ENCODE results near the gene DCAF10. TPM values are rescaled to one million over a fixed set of nuclear protein-coding genes. Genes with fewer than 3 reads are reported as not detected.
"Not testable (repeated sequence)": the region's sequence is repeated elsewhere in the genome, so short reads cannot be mapped to it uniquely, and the experiment has no call there.

Gene DCAF10
- total RNA-seq, 1 experiment from 2014 or later = 11.6 TPM

- no peak for DNase-seq (ENCODE audit: low read depth)
- in situ Hi-C loops (cut with HindIII; ENCODE audit: low pct_unique_long_range_greater_than_20kb, low sequenced_read_pairs) = no loop called here
Measured at GRCh38 chr9:37787059-37787458, 13.5 kb upstream of the DCAF10 start.

- DNase-seq (ENCODE audit: low read depth) = no peak
- in situ Hi-C loops (cut with HindIII; ENCODE audit: low pct_unique_long_range_greater_than_20kb, low sequenced_read_pairs) = no loop called here
Measured at GRCh38 chr9:37788332-37788731, 12.3 kb upstream of the DCAF10 start.

- no peak for DNase-seq (ENCODE audit: low read depth)
- in situ Hi-C loops (cut with HindIII; ENCODE audit: low pct_unique_long_range_greater_than_20kb, low sequenced_read_pairs) = no loop called here
Measured at GRCh38 chr9:37790096-37790495, 10.5 kb upstream of the DCAF10 start.

GRCh38 chr9:37792122-37792521 is 8.5 kb upstream of the DCAF10 start:
- no peak for DNase-seq (ENCODE audit: low read depth)
- in situ Hi-C loops (cut with HindIII; ENCODE audit: low pct_unique_long_range_greater_than_20kb, low sequenced_read_pairs) = no loop called here

GRCh38 chr9:37796232-37796631 is 4.4 kb upstream of the DCAF10 start:
- in situ Hi-C loops (cut with HindIII; ENCODE audit: low pct_unique_long_range_greater_than_20kb, low sequenced_read_pairs) = no loop called here

GRCh38 chr9:37798677-37799076 is 1.9 kb upstream of the DCAF10 start:
- in situ Hi-C loops (cut with HindIII; ENCODE audit: low pct_unique_long_range_greater_than_20kb, low sequenced_read_pairs) = no loop called here
- no peak for DNase-seq (ENCODE audit: low read depth)

More at GRCh38 chr9:37796232-37796631, 4.4 kb upstream of the DCAF10 start:
- DNase-seq (ENCODE audit: low read depth) = no peak

- DNase-seq (ENCODE audit: low read depth) = no peak
- in situ Hi-C loops (cut with HindIII; ENCODE audit: low pct_unique_long_range_greater_than_20kb, low sequenced_read_pairs) = no loop called here
Measured at GRCh38 chr9:37801287-37801850, 772 bp downstream of the DCAF10 start.

- DNase-seq (ENCODE audit: low read depth) = no peak
- in situ Hi-C loops (cut with HindIII; ENCODE audit: low pct_unique_long_range_greater_than_20kb, low sequenced_read_pairs) = no loop called here
Measured at GRCh38 chr9:37801959-37802711, 1.5 kb downstream of the DCAF10 start.

- in situ Hi-C loops (cut with HindIII; ENCODE audit: low pct_unique_long_range_greater_than_20kb, low sequenced_read_pairs) = no loop called here
- DNase-seq (ENCODE audit: low read depth) = no peak
Measured at GRCh38 chr9:37806271-37806670, 5.7 kb downstream of the DCAF10 start.

- in situ Hi-C loops (cut with HindIII; ENCODE audit: low pct_unique_long_range_greater_than_20kb, low sequenced_read_pairs) = not testable (repeated sequence)
Measured at GRCh38 chr9:37809676-37810075, 9.1 kb downstream of the DCAF10 start.

GRCh38 chr9:37811906-37812476 is 11.4 kb downstream of the DCAF10 start:
- in situ Hi-C loops (cut with HindIII; ENCODE audit: low pct_unique_long_range_greater_than_20kb, low sequenced_read_pairs) = no loop called here
- DNase-seq (ENCODE audit: low read depth) = no peak

More at GRCh38 chr9:37809676-37810075, 9.1 kb downstream of the DCAF10 start:
- not testable (repeated sequence) for DNase-seq (ENCODE audit: low read depth)

GRCh38 chr9:37812773-37813379 is 12.3 kb downstream of the DCAF10 start:
- DNase-seq (ENCODE audit: low read depth) = no peak
- in situ Hi-C loops (cut with HindIII; ENCODE audit: low pct_unique_long_range_greater_than_20kb, low sequenced_read_pairs) = no loop called here

- no peak for DNase-seq (ENCODE audit: low read depth)
- in situ Hi-C loops (cut with HindIII; ENCODE audit: low pct_unique_long_range_greater_than_20kb, low sequenced_read_pairs) = no loop called here
Measured at GRCh38 chr9:37818849-37819248, 18.3 kb downstream of the DCAF10 start.

GRCh38 chr9:37820142-37820541 is 19.5 kb downstream of the DCAF10 start:
- in situ Hi-C loops (cut with HindIII; ENCODE audit: low pct_unique_long_range_greater_than_20kb, low sequenced_read_pairs) = no loop called here
- no peak for DNase-seq (ENCODE audit: low read depth)

- in situ Hi-C loops (cut with HindIII; ENCODE audit: low pct_unique_long_range_greater_than_20kb, low sequenced_read_pairs); DNase-seq (ENCODE audit: low read depth): not testable (repeated sequence)
Measured at GRCh38 chr9:37825174-37825573, 24.6 kb downstream of the DCAF10 start.

GRCh38 chr9:37827483-37828165 is 27.0 kb downstream of the DCAF10 start:
- no peak for DNase-seq (ENCODE audit: low read depth)
- in situ Hi-C loops (cut with HindIII; ENCODE audit: low pct_unique_long_range_greater_than_20kb, low sequenced_read_pairs) = no loop called here

GRCh38 chr9:37835821-37836220 is 35.2 kb downstream of the DCAF10 start:
- DNase-seq (ENCODE audit: low read depth) = no peak
- in situ Hi-C loops (cut with HindIII; ENCODE audit: low pct_unique_long_range_greater_than_20kb, low sequenced_read_pairs) = no loop called here

GRCh38 chr9:37836386-37836785 is 35.8 kb downstream of the DCAF10 start:
- no peak for DNase-seq (ENCODE audit: low read depth)
- in situ Hi-C loops (cut with HindIII; ENCODE audit: low pct_unique_long_range_greater_than_20kb, low sequenced_read_pairs) = no loop called here

Data from Caki2 (cell line).